Activated naive CD4-positive, alpha-beta T cell treated with anti-CD3 and anti-CD28 coated beads, Interleukin-2, amount 50 U/mL, for 16 hours (primary cell): ENCODE data around the gene SLC4A8.
"Not testable (repeated sequence)": the region's sequence is repeated elsewhere in the genome, so short reads cannot be mapped to it uniquely, and the experiment has no call there.

Experiments used
- DNase-seq: peaks from one replicate; pipeline ENCODE4 v3.0.0-alpha.2; 2020

SLC4A8 gene

GRCh38 chr12:51482929-51483697 is 58.5 kb downstream of the SLC4A8 start:
- DNase-seq = peak; percentile 23

DNA sequence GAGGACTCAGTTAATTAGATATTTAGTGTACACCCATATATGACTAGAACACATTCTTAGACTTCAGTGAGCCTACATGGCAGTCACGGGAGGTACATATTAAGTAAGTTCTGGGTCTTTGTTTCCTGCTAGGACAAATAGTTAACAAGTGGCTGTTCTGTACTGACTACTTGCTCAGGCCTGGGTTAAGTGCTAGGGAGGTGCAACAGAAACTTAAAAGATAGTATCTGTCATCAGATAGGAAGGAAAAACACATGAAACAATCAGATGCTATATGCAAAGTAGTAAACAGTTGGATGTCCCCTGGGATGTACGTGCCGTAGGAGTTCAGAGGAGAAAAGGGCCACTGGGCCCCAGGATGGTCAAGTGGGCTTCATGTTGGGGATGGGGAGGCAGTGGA is 59.5 kb downstream of the SLC4A8 start:
- DNase-seq = no peak

GRCh38 chr12:51488281-51488680 is 63.6 kb downstream of the SLC4A8 start:
- no peak for DNase-seq

GRCh38 chr12:51493281-51493680 is 68.7 kb downstream of the SLC4A8 start:
- no peak for DNase-seq

GRCh38 chr12:51496895-51497294 is 72.3 kb downstream of the SLC4A8 start:
- no peak for DNase-seq

DNA sequence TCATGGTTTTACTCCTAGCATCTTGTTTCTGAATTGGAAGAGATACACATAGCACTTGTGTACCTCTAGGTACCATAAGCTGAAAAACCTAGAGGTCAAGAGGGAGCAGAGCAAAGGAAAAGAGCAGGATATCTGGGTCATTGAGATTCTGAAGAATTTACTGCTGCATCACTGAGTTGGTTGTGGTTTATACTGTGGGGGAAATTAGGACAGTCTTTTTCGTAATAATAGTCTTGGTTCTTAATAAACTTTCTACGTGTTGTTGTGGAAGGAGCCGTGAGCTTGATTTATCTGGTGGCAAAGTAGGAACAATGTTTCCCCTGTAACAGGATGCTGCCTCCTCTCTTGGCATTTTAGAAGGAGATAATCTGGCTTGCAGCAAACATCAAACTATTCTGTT is 80.2 kb downstream of the SLC4A8 start:
- DNase-seq = no peak

DNA sequence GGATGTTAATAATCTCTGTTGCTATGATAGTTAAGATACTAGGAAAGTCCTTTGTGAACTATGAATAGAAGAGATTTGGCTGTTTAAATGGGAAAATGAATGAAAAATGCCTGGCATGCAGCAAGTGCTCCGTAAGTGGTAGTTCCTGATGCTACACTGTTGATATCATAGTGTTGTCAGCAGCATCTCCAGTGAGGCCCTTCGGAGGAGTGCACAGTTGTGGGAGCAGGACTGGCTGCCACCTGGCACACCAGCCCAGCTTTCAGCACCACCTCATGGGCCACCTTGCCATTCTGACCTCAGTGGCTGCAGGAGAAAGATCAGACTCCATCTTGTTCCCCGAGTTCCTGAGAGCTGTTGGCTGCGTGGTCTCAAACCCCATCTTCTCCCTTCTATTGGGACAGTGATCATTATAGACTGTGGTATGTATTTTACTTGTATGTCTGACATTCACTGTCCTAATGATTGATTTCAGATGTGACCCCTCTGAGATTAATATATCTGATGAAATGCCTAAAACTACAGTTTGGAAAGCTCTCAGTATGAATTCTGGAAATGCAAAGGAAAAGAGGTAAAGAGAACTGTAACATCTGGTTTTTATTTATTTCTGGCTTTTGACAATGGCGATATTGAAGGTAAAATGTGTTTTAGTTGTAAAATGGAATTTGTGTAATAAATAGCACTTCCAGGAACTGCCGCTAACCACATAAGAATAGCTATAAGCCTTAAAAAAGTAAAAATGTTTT is 80.9 kb downstream of the SLC4A8 start:
- no peak for DNase-seq

DNA sequence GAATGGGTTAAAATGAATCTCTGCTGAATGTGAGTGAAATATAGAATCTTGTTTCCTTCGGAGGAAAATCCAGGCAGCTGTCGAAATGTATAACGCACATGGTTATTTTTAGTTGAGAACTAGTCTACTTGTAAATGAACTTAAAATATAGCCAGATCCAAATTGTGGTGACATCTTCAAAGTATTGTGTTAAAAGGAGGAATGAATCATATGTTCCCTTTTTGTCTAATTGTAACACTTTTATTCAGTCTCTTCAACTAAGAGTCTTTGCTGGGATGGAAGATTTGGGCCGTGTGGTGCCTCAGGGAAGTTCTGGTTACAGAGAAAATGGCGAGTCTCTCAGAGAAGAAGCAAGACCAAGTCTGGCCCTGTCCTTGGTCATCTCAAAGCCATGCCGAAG is 82.5 kb downstream of the SLC4A8 start:
- DNase-seq = no peak

- no peak for DNase-seq
These were observed 83.7 kb downstream of the SLC4A8 start for GRCh38 chr12:51508285-51508684.

DNA sequence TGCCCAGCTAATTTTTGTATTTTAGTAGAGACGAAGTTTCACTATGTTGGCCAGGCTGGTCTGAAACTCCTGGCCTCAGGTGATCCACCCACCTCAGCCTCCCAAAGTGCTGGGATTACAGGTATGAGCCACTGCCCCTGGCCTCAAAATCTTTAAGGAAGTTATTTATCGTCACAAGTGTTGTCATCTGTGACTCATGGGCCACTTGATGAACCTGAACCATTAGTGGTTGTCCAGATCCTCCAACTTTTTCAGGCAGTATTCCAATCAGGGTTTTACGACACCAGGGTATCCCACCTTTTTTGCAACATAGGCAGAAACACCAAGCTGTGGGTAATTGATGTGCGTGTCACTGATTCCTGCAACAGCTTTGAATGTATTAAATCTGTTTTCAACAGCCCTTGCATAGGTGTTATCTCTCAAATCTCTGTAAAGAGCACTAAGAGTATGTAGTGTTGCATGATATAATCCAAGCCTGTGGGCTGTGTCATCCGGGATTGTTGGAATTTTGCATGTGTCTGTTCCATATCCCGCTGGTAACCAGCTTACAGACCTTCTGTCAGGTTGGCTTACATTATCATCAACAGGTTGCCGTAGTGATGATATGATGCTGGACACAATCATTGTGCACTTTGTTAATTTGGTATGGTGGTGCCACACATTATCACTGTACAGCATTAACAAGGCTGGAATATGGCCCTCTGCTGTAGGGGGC is 87.1 kb downstream of the SLC4A8 start:
- DNase-seq = no peak

GRCh38 chr12:51512438-51512837 is 87.8 kb downstream of the SLC4A8 start:
- DNase-seq = no peak

- not testable (repeated sequence) for DNase-seq
These were observed 90.4 kb downstream of the SLC4A8 start for GRCh38 chr12:51515037-51515436.

DNA sequence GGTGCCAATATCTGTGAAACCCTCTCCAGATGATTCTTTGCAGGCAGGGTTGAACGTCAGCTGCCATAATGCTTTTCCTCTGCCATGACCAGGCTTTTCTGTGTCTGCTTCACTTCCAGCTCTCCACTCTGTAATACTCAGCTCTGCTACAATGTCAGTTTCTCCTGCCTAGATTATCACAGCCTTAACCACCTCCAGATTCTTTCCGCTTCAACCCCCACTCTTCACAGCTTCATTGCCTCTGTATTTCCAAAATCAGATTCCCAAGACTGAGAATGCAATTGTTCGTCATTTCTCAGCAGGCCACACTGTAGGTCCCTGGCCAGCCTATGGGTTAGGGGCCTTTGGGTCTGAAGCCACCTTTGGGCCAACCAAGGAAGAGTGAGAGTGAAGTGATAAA is 92.7 kb downstream of the SLC4A8 start:
- DNase-seq = no peak

DNA sequence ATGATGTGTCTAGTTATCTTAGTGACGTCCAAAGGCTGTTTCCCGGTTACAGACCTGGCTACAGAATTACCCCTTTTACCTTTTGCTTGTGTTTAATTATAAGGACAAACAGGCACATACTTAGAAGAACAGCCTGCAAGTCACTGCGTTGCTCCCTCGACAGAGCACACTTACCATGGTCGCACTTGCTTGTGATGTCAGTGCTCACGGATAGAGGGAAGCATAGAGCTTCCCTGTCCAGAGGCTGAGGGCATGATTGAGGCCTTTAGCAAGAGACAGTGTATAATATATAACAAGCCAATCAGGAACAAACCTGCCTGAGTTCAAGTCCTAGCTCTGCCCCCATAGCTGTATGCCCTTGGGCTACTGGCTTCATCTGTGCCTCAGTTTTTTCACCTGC is 93.2 kb downstream of the SLC4A8 start:
- no peak for DNase-seq

DNA sequence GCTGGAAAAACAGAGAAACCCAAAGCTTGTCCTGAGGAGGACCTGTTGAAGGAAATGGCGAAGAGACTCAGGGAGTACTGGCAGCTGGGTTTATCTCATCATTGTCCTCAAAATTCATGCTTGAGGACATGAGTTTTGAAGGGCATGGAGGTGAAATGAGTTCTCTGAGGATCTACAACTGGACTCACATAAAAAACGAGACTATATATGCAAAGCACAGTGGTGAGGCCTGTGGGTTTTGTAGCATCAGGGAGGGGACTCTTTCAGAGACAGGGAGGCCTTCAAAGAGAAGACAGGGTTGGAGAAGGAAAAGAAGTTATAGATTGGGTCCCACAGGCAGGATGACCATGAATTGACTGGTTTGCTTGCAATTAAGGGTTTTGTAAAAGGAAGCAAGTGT is 95.1 kb downstream of the SLC4A8 start:
- DNase-seq = no peak

DNA sequence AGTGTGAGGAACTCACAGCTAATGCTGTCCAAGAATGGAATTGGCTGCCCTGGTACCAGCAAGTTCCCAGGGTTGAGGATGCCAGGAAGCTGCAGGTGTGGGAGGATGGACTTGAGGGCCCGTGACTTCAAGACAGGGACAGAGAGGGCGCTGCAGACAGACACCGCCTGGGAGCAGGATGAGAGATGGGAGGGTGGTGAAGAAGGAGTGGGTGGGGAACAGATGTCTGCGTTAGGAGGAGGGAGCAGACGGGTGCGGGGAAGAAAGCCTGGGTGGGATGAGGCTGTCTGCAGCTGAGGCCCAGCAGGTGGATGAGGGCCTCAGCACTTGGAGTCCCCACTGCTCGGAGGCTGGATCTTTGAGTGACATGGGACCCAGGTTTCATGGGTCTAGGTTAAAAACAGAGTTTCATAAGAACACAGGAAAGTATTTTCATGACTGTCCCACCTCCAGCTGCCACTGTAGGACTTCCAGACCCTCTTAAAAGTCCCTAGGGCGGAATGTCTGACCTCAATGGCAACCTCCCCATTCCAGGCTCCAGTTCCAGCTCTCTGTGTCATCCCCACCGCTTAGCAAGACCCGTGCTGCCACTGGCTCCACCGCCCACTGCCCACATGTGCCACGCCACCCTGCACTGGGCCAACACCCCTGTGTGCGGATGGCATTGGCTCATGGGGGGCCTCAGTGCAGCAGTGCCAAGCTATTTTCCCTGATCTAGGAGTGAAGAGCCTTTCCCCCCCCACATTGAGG is 96.1 kb downstream of the SLC4A8 start:
- DNase-seq = no peak

DNA sequence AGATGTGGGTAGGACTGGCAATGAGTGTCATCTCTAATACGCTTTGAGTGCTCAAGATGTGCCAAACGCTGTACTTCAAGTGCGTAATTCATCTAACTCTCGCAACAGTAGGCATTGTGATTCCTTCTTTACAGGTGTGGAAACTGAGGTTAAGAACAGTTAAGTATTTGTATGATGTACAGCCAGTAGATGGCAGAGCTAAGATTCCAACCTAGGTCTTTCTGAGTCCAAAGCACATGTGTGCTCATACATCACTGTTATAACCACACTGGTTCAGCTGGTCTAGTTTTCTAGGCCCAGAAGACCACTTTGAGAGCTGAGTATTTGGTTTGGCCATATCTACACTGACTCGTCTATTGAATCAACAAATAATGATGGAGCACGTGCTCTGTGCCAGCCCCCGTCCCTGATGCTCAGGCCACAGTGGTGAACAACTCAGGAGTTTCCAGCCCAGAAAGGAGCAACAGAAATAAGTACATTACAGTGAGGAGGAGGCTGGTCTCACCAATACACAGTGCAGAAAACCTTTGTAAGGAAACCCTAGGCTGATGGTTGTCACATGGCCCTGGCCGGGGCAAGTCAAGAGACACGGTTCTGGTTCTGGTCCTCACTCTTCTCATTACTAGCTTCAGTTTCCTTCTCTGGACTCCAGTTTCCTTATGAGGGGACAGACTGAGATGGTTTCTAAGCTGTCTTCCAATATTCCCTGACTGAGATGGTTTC is 97.1 kb downstream of the SLC4A8 start:
- no peak for DNase-seq

DNA sequence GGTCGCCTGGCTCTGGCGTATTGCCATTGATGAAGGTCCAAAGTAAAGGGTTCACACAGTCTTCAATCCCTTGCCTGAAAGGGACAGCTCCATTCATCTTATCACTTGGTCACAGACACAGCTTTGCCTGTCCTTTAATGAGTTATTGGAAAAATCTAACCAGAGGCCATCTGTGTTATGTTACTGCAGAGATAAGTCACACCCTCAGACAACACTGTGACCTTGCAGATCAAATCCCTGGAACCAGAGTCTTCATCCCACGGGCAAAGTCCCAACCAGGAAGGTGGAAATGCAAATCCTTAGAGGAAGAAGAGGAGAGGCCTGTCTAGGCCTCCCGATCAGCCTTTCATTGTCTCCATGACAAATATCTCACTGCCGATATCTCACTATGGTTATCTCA is 98.1 kb downstream of the SLC4A8 start:
- no peak for DNase-seq

- no peak for DNase-seq
These were observed 99.8 kb downstream of the SLC4A8 start for GRCh38 chr12:51524386-51524901.

- no peak for DNase-seq
These were observed 100.9 kb downstream of the SLC4A8 start for GRCh38 chr12:51525518-51525917.

DNA sequence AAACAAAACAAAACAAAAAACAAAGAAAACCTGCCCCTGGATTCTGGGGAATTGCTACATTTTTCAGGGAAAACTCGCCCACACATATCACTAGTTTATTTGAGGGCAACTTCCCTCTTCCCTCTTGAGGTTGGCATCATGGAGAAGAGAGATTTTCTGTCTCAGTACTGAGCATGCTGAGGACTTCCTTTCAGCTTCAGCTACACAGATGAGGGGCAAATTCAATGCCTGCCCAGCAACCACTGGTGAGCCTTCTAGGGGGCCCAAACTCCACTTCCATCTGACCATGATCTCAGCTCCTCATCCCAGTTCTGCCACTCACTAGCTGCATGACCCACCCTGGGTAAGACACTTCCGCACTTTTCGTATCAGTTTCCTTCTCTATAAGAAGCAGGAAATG is 103.3 kb downstream of the SLC4A8 start:
- DNase-seq = no peak
